GM13976 (cell line): ENCODE data around the gene PLEKHG4B.

Experiments
- DNase-seq: peaks from one replicate; pipeline ENCODE4 v3.0.0; 2012; ENCODE audit warnings: low spot score
- CTCF ChIP-seq: IDR thresholded peaks from 2 replicates; pipeline ENCODE4 v1.5.1; 2012; ENCODE audit warnings: borderline replicate concordance, mild to moderate bottlenecking; ENCODE audit not compliant: insufficient read depth; ENCODE audit errors: extremely low read depth, missing control alignments, control extremely low read depth
- in situ Hi-C: fragments of 300-500 bp; cut with MboI; formaldehyde crosslinking; loops from one replicate; pipeline ENCODE4 v1.12.0; 2022; ENCODE audit warnings: low sequenced_read_pairs, mixed read lengths, inconsistent platforms; ENCODE audit not compliant: unreplicated experiment

PLEKHG4B gene

GRCh38 chr5:119486-120097 is 27.6 kb downstream of the PLEKHG4B start:
- in situ Hi-C loops, result no loop called here
- DNase-seq, result no peak
- TF ChIP-seq CTCF, result no peak

GRCh38 chr5:121432-121831 is 29.5 kb downstream of the PLEKHG4B start:
- TF ChIP-seq CTCF, result no peak
- DNase-seq, result no peak
- in situ Hi-C loops, result no loop called here

GRCh38 chr5:125815-126214 is 33.8 kb downstream of the PLEKHG4B start:
- in situ Hi-C loops, result no loop called here
- TF ChIP-seq CTCF, result no peak
- no peak for DNase-seq

DNA sequence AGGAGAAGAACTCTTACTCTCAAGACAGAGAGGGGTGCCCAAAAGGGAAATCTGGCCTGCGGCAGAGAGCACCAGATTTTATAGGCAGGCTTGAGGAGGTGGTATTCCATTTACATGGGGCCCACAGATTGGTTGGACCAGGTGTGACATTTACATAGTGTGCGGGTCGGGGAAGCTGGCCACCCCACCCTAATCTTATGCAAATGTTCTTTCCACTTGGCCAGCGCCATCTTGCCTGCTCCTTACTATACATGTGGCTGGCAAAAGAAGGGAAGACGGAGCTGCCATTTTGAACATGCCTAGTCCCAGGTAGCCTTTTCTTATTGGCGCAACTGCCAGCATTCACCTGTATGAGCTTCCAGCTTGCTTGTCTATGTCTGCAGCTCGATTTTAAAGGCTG is 34.8 kb downstream of the PLEKHG4B start:
- in situ Hi-C loops, result no loop called here
- no peak for TF ChIP-seq CTCF
- no peak for DNase-seq

DNA sequence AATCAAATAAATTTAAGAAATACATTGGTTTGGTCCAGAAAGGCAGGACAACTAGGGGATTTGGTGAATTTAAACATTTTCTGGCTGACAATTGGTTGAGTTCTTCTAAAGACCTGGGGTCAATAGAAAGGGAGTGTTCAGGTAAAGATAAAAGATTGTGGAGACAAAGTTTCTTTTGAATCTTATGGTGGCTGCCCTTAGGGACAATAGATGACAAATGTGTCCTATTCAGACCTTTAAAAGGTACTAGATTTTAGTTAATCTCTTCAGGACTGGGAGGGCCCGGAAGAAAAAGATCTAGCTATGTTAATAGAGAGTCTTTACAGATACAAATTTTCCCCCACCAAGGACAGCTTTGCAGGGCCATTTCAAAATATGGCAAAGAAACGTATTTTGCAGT is 35.9 kb downstream of the PLEKHG4B start:
- no peak for TF ChIP-seq CTCF
- in situ Hi-C loops, result no loop called here
- DNase-seq, result no peak

DNA sequence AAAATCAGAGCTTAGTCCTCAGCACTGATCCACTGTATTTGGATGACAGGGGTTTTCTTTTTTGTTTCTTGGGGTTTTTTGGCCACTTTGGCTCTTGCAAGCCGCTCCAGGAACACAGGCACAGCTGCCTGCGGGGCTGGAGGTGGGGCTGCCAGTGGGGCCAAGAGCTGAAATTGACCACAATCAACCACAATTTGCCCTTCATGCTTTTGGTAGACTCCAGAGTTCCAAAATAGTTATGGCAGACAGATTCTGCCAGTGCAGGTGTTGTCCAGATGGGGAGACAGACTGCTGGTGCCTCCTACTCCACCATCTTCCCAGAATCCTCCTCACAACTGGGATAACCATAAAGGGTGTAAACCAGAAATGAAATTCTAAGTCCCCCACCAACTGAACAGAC is 36.5 kb downstream of the PLEKHG4B start:
- in situ Hi-C loops, result no loop called here
- no peak for TF ChIP-seq CTCF

DNA sequence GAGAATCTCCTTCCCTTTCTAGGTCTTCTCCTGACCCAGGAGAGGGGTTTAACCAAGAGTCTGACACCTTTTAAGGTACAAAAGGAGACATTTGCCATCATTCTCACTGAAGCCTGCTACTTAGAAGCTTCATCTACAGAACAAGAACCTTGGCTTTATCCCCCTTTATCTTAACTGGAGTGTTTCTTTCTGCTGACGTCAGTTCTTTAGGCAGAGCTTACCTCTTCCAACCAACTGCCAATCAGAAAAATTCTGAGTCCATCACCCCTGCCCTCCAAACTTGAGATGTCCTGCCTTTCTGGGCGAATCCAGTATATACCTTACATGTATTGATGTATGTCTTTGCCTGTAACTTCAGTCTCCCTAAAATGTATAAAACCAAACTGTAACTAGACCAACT is 37.2 kb downstream of the PLEKHG4B start:
- no peak for TF ChIP-seq CTCF
- in situ Hi-C loops, result no loop called here
- no peak for DNase-seq

More for the DNA sequence above, 36.5 kb downstream of the PLEKHG4B start:
- DNase-seq, result no peak
